K562 (cell line): Measurements from ENCODE around the gene SNX17. TPM values are rescaled to one million over a fixed set of nuclear protein-coding genes. Genes with fewer than 3 reads are reported as not detected.
A peak's percentile ranks its signal among the peaks of the same experiment; 100 is the strongest.

ENCODE experiments used
- CCNT2 ChIP-seq: IDR thresholded peaks from 2 replicates; pipeline ENCODE4 v1.6.1; 2011; ENCODE audit warnings: borderline replicate concordance, low read depth, mild to moderate bottlenecking, moderate library complexity, mixed read lengths, low read length; ENCODE audit not compliant: insufficient read length; ENCODE audit errors: extremely low read depth
- CHD2 ChIP-seq: IDR thresholded peaks from 2 replicates; pipeline ENCODE4 v1.6.1; 2011; ENCODE audit warnings: low read depth, low read length
- CREB1 ChIP-seq, 2 experiments: sonication (generic) in 1 of 2; formaldehyde crosslinking in 1 of 2; IDR thresholded peaks; 2 replicates each; pipeline versions ENCODE4 v1.6.1 to v1.8.0; 2012 to 2022; ENCODE audit warnings: inconsistent platforms in 1 of 2, mild to moderate bottlenecking in 1 of 2, missing genetic modification reagents in 1 of 2, moderate library complexity in 1 of 2
- DNMT1 ChIP-seq: fragments of 450-650 bp; IDR thresholded peaks from 2 replicates; pipeline ENCODE4 v1.6.1; 2016; ENCODE audit warnings: antibody characterized with exemption, mild to moderate bottlenecking
- IRF2 ChIP-seq: sonication (generic); formaldehyde crosslinking; IDR thresholded peaks from 2 replicates; pipeline ENCODE4 v1.8.1; 2022; ENCODE audit warnings: mild to moderate bottlenecking, missing genetic modification reagents
- KLF13 ChIP-seq: fragments of 450-650 bp; IDR thresholded peaks from 2 replicates; pipeline ENCODE4 v1.6.1; 2016; ENCODE audit warnings: missing genetic modification characterization, low read depth, mild to moderate bottlenecking, missing compliant biosample characterization, moderate library complexity, borderline replicate concordance
- NEUROD1 ChIP-seq: fragments of 150-350 bp; IDR thresholded peaks from 2 replicates; pipeline ENCODE4 v1.6.1; 2014; ENCODE audit warnings: borderline replicate concordance, low read length, low read depth; ENCODE audit not compliant: partially characterized antibody
- PHB ChIP-seq: fragments of 250-450 bp; sonication (Bioruptor Pico); IDR thresholded peaks from 2 replicates; pipeline ENCODE4 v1.5.0; 2021
- RB1 ChIP-seq: fragments of 450-650 bp; IDR thresholded peaks from 2 replicates; pipeline ENCODE4 v1.6.1; 2017; ENCODE audit warnings: low read depth, mild to moderate bottlenecking
- RCOR1 ChIP-seq, 2 experiments: IDR thresholded peaks; 2 replicates each; pipeline ENCODE4 v1.6.1; 2012; ENCODE audit warnings: low read depth in 2 of 2, low read length in 2 of 2, borderline replicate concordance in 1 of 2, improper control_type of control experiment in 1 of 2
- STAG1 ChIP-seq: sonication (generic); formaldehyde crosslinking; IDR thresholded peaks from 2 replicates; pipeline ENCODE4 v1.5.0; 2020; ENCODE audit warnings: missing genetic modification reagents, borderline replicate concordance
- ZBTB17 ChIP-seq: fragments of 450-650 bp; formaldehyde crosslinking; IDR thresholded peaks from 2 replicates; pipeline ENCODE4 v1.4.0; 2020; ENCODE audit warnings: mild to moderate bottlenecking
- ZFX ChIP-seq: sonication (generic); formaldehyde crosslinking; IDR thresholded peaks from 2 replicates; pipeline ENCODE4 v1.8.0; 2022; ENCODE audit warnings: mild to moderate bottlenecking, missing genetic modification reagents, moderate library complexity
- ZKSCAN1 ChIP-seq: fragments of 150-350 bp; IDR thresholded peaks from 2 replicates; pipeline ENCODE4 v1.6.1; 2016; ENCODE audit warnings: low read depth, low read length
- ZNF184 ChIP-seq: sonication (generic); formaldehyde crosslinking; IDR thresholded peaks from 2 replicates; pipeline ENCODE4 v1.5.0; 2020; ENCODE audit warnings: missing genetic modification reagents
- ZNF23 ChIP-seq: fragments of 250-450 bp; sonication (Bioruptor Pico); IDR thresholded peaks from 2 replicates; pipeline ENCODE4 v1.4.0; 2020; ENCODE audit warnings: mild to moderate bottlenecking
- ZNF274 ChIP-seq: IDR thresholded peaks from 2 replicates; pipeline ENCODE4 v1.6.1; 2011; ENCODE audit warnings: low read depth, mild to moderate bottlenecking, low read length, moderate library complexity, borderline replicate concordance
- polyA plus RNA-seq, 8 experiments: library from polyadenylated mRNA; depleted of rRNA in 4 of 8; stranded (reverse) in 5 of 8; unstranded in 3 of 8; fragments of >200 nt; fragmentation: Nextera tagmentation in 2 of 8; fragmentation: Illumina TruSeq in 1 of 8; extraction: Ambion mirVana in 2 of 8; extraction: Trizol in 1 of 8; gene quantifications; 2 replicates each; pipeline versions ENCODE4 v1.2.1 to v1.2.3, GENCODE V29; 2011 to 2014; ENCODE audit warnings: inconsistent platforms in 1 of 8, missing spikeins in 1 of 8
- total RNA-seq, 7 experiments: library from RNA; depleted of rRNA in 6 of 7; stranded (reverse); fragments of >200 nt in 6 of 7; fragmentation: Illumina TruSeq in 2 of 7; extraction: Trizol in 2 of 7; gene quantifications; 2 replicates each; pipeline versions ENCODE4 v1.2.1 to v1.2.3, GENCODE V29; 2011 to 2021; ENCODE audit warnings: low replicate concordance in 1 of 7
- TF ChIP-seq, protein P1 (sequence below): sonication (generic); formaldehyde crosslinking; IDR thresholded peaks from 2 replicates; pipeline ENCODE4 v1.8.0; 2022; ENCODE audit warnings: mild to moderate bottlenecking, missing genetic modification reagents
- TF ChIP-seq, protein P2 (sequence below): sonication (generic); formaldehyde crosslinking; IDR thresholded peaks from 2 replicates; pipeline ENCODE4 v1.4.0; 2020; ENCODE audit warnings: mild to moderate bottlenecking, missing genetic modification reagents
- TF ChIP-seq, protein P3 (sequence below): IDR thresholded peaks from 3 replicates; pipeline ENCODE4 v1.6.1; 2011; ENCODE audit warnings: borderline replicate concordance, mild to moderate bottlenecking; ENCODE audit not compliant: insufficient read length, insufficient read depth
- TF ChIP-seq, protein P4 (sequence below): fragments of 450-650 bp; formaldehyde crosslinking; IDR thresholded peaks from 2 replicates; pipeline ENCODE4 v1.4.0; 2022; ENCODE audit warnings: missing genetic modification characterization

Gene SNX17
- total and polyA plus RNA-seq, 9 of the 15 experiments (the other 6 are each of a cell fraction or from before 2014, with no cell fraction given) = 3.0 to 75.7 (median 54.6) TPM

DNA sequence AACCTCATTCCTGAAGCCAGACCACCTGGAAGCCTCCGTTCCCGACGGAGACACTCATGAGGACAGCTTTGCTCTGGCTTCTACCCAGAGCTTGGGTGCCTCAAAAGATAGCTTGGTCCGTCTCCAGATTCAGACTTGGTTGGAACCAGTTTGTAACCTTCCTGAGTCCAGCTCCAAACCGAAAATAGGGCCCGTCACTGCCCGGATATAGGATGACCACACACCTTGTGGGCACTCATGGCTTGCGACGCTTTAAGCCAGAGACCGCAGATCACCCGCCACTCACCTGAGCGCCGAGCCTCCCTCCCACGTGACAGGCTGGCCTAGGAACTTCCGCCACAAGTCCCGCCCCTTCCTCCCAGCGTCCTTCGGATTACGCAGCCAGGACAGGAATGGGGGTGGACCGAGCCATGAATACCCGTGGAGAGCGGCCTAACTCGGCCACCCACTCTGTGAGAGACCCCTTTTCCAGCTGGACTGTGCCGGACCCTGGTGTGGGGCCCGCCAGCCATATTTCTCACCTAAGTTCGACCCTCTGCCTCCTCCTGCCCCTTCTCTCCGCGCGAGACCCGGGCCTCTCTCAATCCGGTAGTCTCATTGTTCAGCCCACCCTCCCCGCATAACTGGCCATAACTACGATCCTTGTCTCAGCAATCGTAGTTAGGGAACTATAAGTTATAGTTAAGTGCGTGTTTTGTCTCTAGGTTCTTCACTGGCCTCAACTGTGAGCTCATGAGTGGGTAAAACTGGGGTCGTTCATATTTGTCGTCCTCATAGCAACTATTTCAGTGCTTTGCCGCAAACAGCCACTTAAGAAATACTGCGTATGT, 47.4 kb upstream of the SNX17 start, which contains the start of gene MPV17 (continued):
- TF ChIP-seq CHD2 = peak; percentile 56; the same call in 1 of the 2 replicates
- TF ChIP-seq, protein P1, sequence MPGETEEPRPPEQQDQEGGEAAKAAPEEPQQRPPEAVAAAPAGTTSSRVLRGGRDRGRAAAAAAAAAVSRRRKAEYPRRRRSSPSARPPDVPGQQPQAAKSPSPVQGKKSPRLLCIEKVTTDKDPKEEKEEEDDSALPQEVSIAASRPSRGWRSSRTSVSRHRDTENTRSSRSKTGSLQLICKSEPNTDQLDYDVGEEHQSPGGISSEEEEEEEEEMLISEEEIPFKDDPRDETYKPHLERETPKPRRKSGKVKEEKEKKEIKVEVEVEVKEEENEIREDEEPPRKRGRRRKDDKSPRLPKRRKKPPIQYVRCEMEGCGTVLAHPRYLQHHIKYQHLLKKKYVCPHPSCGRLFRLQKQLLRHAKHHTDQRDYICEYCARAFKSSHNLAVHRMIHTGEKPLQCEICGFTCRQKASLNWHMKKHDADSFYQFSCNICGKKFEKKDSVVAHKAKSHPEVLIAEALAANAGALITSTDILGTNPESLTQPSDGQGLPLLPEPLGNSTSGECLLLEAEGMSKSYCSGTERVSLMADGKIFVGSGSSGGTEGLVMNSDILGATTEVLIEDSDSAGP (CRISPR knock-in tag) = peak; percentile 77; the same call in 1 of the 2 replicates
- peak; percentile 35 for TF ChIP-seq RB1
- TF ChIP-seq NEUROD1 = no peak
- TF ChIP-seq ZNF274 = no peak
- no peak for TF ChIP-seq IRF2 (CRISPR knock-in tag)
- no peak for TF ChIP-seq DNMT1
- peak; percentile 98 for TF ChIP-seq ZFX (CRISPR knock-in tag)
- TF ChIP-seq ZBTB17 (CRISPR knock-in tag) = peak; percentile 46; the same call in 1 of the 2 replicates
- TF ChIP-seq, protein P2, sequence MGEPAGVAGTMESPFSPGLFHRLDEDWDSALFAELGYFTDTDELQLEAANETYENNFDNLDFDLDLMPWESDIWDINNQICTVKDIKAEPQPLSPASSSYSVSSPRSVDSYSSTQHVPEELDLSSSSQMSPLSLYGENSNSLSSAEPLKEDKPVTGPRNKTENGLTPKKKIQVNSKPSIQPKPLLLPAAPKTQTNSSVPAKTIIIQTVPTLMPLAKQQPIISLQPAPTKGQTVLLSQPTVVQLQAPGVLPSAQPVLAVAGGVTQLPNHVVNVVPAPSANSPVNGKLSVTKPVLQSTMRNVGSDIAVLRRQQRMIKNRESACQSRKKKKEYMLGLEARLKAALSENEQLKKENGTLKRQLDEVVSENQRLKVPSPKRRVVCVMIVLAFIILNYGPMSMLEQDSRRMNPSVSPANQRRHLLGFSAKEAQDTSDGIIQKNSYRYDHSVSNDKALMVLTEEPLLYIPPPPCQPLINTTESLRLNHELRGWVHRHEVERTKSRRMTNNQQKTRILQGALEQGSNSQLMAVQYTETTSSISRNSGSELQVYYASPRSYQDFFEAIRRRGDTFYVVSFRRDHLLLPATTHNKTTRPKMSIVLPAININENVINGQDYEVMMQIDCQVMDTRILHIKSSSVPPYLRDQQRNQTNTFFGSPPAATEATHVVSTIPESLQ = peak; percentile 2; the same call in 1 of the 2 replicates
- TF ChIP-seq, protein P3, sequence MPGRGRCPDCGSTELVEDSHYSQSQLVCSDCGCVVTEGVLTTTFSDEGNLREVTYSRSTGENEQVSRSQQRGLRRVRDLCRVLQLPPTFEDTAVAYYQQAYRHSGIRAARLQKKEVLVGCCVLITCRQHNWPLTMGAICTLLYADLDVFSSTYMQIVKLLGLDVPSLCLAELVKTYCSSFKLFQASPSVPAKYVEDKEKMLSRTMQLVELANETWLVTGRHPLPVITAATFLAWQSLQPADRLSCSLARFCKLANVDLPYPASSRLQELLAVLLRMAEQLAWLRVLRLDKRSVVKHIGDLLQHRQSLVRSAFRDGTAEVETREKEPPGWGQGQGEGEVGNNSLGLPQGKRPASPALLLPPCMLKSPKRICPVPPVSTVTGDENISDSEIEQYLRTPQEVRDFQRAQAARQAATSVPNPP = no peak
- TF ChIP-seq CCNT2 = peak; percentile 40
- peak; percentile 89; the same call in 1 of the 2 replicates for TF ChIP-seq PHB (CRISPR knock-in tag)
- no peak for TF ChIP-seq ZNF184
- TF ChIP-seq STAG1 (CRISPR knock-in tag) = no peak
- TF ChIP-seq RCOR1 (IDR thresholded peaks at IDR 0.05; ENCODE audit: borderline replicate concordance in 1 of 2, low read depth in 2 of 2, low read length in 2 of 2) = 0 out of 4 replicates have a peak, but pooled peaks of 1 of the 2 experiments have one; percentile 18
- TF ChIP-seq ZNF23 (CRISPR knock-in tag) = 0 out of 2 replicates have a peak, but pooled peaks have one; percentile 40
- peak; percentile 47; the same call in 1 of the 2 replicates for TF ChIP-seq ZKSCAN1
- no peak; the same call in 1 of the 2 replicates for TF ChIP-seq CREB1 (IDR thresholded peaks at IDR 0.05)
- TF ChIP-seq CREB1 (CRISPR knock-in tag; IDR thresholded peaks at IDR 0.05) = peak; percentile 74
- no peak for TF ChIP-seq KLF13
- TF ChIP-seq, protein P4, sequence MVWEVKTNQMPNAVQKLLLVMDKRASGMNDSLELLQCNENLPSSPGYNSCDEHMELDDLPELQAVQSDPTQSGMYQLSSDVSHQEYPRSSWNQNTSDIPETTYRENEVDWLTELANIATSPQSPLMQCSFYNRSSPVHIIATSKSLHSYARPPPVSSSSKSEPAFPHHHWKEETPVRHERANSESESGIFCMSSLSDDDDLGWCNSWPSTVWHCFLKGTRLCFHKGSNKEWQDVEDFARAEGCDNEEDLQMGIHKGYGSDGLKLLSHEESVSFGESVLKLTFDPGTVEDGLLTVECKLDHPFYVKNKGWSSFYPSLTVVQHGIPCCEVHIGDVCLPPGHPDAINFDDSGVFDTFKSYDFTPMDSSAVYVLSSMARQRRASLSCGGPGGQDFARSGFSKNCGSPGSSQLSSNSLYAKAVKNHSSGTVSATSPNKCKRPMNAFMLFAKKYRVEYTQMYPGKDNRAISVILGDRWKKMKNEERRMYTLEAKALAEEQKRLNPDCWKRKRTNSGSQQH (CRISPR knock-in tag) = peak; percentile 13; the same call in 1 of the 2 replicates
